Neutrophil (primary cell): ENCODE results near the gene ERBB3.
A peak's percentile ranks its signal among the peaks of the same experiment; 100 is the strongest.

Experiments
- H3K27ac ChIP-seq: fragments of 200-600 bp; sonication (generic); 2 replicates; pipeline ENCODE4 v1.5.1; 2016; ENCODE audit warnings: mild to moderate bottlenecking, moderate library complexity
- H3K27me3 ChIP-seq: fragments of 200-600 bp; sonication (generic); 2 replicates; pipeline ENCODE4 v1.6.0; 2016; ENCODE audit warnings: mild to moderate bottlenecking
- H3K36me3 ChIP-seq: fragments of 200-600 bp; sonication (generic); 2 replicates; pipeline ENCODE4 v1.5.1; 2017
- H3K4me1 ChIP-seq, 2 experiments: fragments of 200-600 bp in 1 of 2; sonication (generic) in 1 of 2; 1 replicate in 1 of 2; 2 replicates in 1 of 2; pipeline versions ENCODE4 v1.5.1 to v1.6.1; 2013 to 2016; ENCODE audit warnings: low read depth in 1 of 2, low read length in 1 of 2, mild to moderate bottlenecking in 1 of 2, moderate library complexity in 1 of 2; ENCODE audit not compliant: control insufficient read depth in 1 of 2, insufficient read depth in 1 of 2
- H3K4me3 ChIP-seq, 2 experiments: fragments of 200-600 bp in 1 of 2; sonication (generic) in 1 of 2; 1 replicate in 1 of 2; 2 replicates in 1 of 2; pipeline ENCODE4 v1.5.1; 2013 to 2016; ENCODE audit warnings: low read depth in 1 of 2, low read length in 1 of 2, mild to moderate bottlenecking in 1 of 2, moderate library complexity in 1 of 2
- H3K9me3 ChIP-seq: fragments of 200-600 bp; sonication (generic); 2 replicates; pipeline ENCODE4 v1.5.1; 2016
- CTCF ChIP-seq: fragments of 200-600 bp; sonication (generic); IDR thresholded peaks from 2 replicates; pipeline ENCODE4 v1.5.1; 2016; ENCODE audit warnings: antibody characterized with exemption

The ERBB3 gene

GRCh38 chr12:56143870-56144269, 63.9 kb downstream of the ERBB3 start:
- H3K36me3 ChIP-seq = no peaks in the 10 kb centered on the region
- H3K27ac ChIP-seq = peak overlapping the region; percentile 87

GRCh38 chr12:56145217-56145616, 65.3 kb downstream of the ERBB3 start:
- Histone ChIP-seq H3K27ac (no peak overlapping the region), H3K4me1 (peaks cover 31 to 41% of the 10 kb centered on the region in 2 experiments), H3K36me3 (no peaks in the 10 kb centered on the region), H3K27me3 (no peaks in the 10 kb centered on the region), H3K4me3 (no peak overlapping the region), H3K9me3 (no peaks in the 10 kb centered on the region)
- TF ChIP-seq CTCF = no peak

More at GRCh38 chr12:56143870-56144269, 63.9 kb downstream of the ERBB3 start:
- Histone ChIP-seq H3K27me3 (no peaks in the 10 kb centered on the region), H3K9me3 (no peaks in the 10 kb centered on the region), H3K4me1 (peaks cover 28 to 39% of the 10 kb centered on the region in 2 experiments), H3K4me3 (no peak overlapping the region)
- no peak for TF ChIP-seq CTCF

- no peak for TF ChIP-seq CTCF
- peaks cover 44 to 46% of the 10 kb centered on the region in 2 experiments for H3K4me1 ChIP-seq
- H3K27me3 ChIP-seq = no peaks in the 10 kb centered on the region
- H3K4me3 ChIP-seq = no peak overlapping the region
- no peaks in the 10 kb centered on the region for H3K36me3 ChIP-seq
- no peaks in the 10 kb centered on the region for H3K9me3 ChIP-seq
- H3K27ac ChIP-seq = no peak overlapping the region
Observed at GRCh38 chr12:56146492-56147460, 66.8 kb downstream of the ERBB3 start.

- Histone ChIP-seq H3K4me3 (no peak overlapping the region), H3K27me3 (no peaks in the 10 kb centered on the region), H3K27ac (peak overlapping the region; percentile 51), H3K4me1 (peaks cover 29 to 31% of the 10 kb centered on the region in 2 experiments), H3K9me3 (no peaks in the 10 kb centered on the region), H3K36me3 (no peaks in the 10 kb centered on the region)
- no peak for TF ChIP-seq CTCF
Observed at GRCh38 chr12:56150563-56150962, 70.6 kb downstream of the ERBB3 start.

- H3K36me3 ChIP-seq = no peaks in the 10 kb centered on the region
- TF ChIP-seq CTCF = no peak
- H3K4me1 ChIP-seq = peaks cover 31 to 35% of the 10 kb centered on the region in 2 experiments
- H3K27ac ChIP-seq = peak overlapping the region; percentile 96
- peak overlapping the region; percentile 78 to 93 for H3K4me3 ChIP-seq
- H3K9me3 ChIP-seq = no peaks in the 10 kb centered on the region
- no peaks in the 10 kb centered on the region for H3K27me3 ChIP-seq
Observed at GRCh38 chr12:56151672-56152131, 71.7 kb downstream of the ERBB3 start.
